Measurements from ENCODE around the gene PRKN. TPM values are rescaled to one million over a fixed set of nuclear protein-coding genes. Genes with fewer than 3 reads are reported as not detected.

The PRKN gene
- total RNA-seq, 1 donor from 2014 or later: 5.1 TPM

GRCh38 chr6:162173466-162173865 is 554.1 kb downstream of the PRKN start:
- no peaks in the 10 kb centered on the region for H3K9me3 Mint-ChIP-seq (ENCODE audit: unreplicated experiment)
- DNase-seq (ENCODE audit: low spot score): no peak
- H3K4me3 Mint-ChIP-seq (ENCODE audit: unreplicated experiment): no peak overlapping the region
- no peak overlapping the region for H3K27ac Mint-ChIP-seq (ENCODE audit: unreplicated experiment)
- H3K36me3 Mint-ChIP-seq (ENCODE audit: low read depth, unreplicated experiment): no peaks in the 10 kb centered on the region
- TF ChIP-seq, protein P1, sequence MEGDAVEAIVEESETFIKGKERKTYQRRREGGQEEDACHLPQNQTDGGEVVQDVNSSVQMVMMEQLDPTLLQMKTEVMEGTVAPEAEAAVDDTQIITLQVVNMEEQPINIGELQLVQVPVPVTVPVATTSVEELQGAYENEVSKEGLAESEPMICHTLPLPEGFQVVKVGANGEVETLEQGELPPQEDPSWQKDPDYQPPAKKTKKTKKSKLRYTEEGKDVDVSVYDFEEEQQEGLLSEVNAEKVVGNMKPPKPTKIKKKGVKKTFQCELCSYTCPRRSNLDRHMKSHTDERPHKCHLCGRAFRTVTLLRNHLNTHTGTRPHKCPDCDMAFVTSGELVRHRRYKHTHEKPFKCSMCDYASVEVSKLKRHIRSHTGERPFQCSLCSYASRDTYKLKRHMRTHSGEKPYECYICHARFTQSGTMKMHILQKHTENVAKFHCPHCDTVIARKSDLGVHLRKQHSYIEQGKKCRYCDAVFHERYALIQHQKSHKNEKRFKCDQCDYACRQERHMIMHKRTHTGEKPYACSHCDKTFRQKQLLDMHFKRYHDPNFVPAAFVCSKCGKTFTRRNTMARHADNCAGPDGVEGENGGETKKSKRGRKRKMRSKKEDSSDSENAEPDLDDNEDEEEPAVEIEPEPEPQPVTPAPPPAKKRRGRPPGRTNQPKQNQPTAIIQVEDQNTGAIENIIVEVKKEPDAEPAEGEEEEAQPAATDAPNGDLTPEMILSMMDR (IDR thresholded peaks at IDR 0.05; ENCODE audit: unreplicated experiment): no peak
- peaks cover 3% of the 10 kb centered on the region for H3K4me1 Mint-ChIP-seq (ENCODE audit: unreplicated experiment)
- H3K27me3 Mint-ChIP-seq (ENCODE audit: unreplicated experiment): no peaks in the 10 kb centered on the region

GRCh38 chr6:162165479-162165878 is 562.1 kb downstream of the PRKN start:
- Mint-ChIP-seq H3K36me3 (ENCODE audit: low read depth, unreplicated experiment) (no peaks in the 10 kb centered on the region), H3K4me1 (ENCODE audit: unreplicated experiment) (no peaks in the 10 kb centered on the region), H3K9me3 (ENCODE audit: unreplicated experiment) (no peaks in the 10 kb centered on the region), H3K27me3 (ENCODE audit: unreplicated experiment) (no peaks in the 10 kb centered on the region), H3K27ac (ENCODE audit: unreplicated experiment) (no peak overlapping the region), H3K4me3 (ENCODE audit: unreplicated experiment) (no peak overlapping the region)
- no peak for DNase-seq (ENCODE audit: low spot score)
- TF ChIP-seq, protein P1 (IDR thresholded peaks at IDR 0.05; ENCODE audit: unreplicated experiment): no peak

DNA sequence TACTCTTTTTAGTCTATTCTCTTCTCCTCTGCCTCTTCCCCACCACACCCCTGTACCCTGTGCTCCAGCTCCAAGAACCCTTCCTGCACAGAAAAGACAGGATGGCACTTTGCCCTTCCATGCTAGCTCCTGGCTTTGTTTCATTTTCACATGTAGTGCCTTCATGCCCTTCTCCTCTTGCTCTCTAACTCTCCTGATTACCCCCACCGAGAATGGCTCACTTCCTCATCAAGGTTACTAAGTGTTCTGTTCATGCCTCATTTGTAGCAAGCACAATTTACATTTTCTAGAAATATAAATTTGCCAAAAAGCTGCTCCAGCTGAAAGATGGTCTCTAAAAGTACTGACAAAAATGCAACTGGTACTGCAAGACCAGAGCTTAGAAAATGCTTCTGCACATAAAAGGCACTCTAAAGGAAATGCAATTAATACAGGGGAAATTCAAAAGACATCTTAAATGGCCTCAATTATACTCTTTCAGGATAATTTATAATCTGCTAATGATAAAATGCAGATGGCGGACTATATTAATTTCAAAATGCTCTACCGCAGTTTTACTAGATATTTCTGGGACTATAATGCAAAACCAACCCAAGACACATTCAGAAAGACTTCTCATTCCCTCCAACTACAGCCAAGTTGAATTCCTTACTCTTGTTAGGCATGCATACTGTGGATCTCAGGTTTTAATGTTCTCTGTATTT is 570.2 kb downstream of the PRKN start:
- Mint-ChIP-seq H3K9me3 (ENCODE audit: unreplicated experiment) (no peaks in the 10 kb centered on the region), H3K4me3 (ENCODE audit: unreplicated experiment) (no peak overlapping the region), H3K27ac (ENCODE audit: unreplicated experiment) (no peak overlapping the region), H3K27me3 (ENCODE audit: unreplicated experiment) (no peaks in the 10 kb centered on the region), H3K4me1 (ENCODE audit: unreplicated experiment) (no peaks in the 10 kb centered on the region), H3K36me3 (ENCODE audit: low read depth, unreplicated experiment) (no peaks in the 10 kb centered on the region)
- DNase-seq (ENCODE audit: low spot score): no peak
- TF ChIP-seq, protein P1 (IDR thresholded peaks at IDR 0.05; ENCODE audit: unreplicated experiment): no peak

DNA sequence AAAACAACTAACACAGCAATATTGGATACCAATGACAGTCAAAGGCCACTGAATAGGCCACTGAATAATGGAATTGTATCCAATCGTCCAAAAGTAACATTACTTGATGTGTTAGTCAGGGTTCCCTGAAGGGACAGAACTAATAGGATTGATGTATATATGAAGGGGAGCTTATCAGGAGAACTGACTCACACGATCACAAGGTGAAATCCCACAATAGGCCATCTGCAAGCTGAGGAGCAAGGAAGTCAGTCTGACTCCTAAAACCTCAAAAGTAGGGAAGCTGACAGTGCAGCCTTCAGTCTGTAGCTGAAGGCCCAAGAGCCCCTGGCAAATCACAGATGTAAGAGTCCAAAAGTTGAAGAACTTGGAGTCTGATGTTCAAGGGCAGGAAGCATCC is 571.4 kb downstream of the PRKN start:
- H3K4me3 Mint-ChIP-seq (ENCODE audit: unreplicated experiment): no peak overlapping the region
- H3K27me3 Mint-ChIP-seq (ENCODE audit: unreplicated experiment): no peaks in the 10 kb centered on the region
- H3K27ac Mint-ChIP-seq (ENCODE audit: unreplicated experiment): no peak overlapping the region
- H3K4me1 Mint-ChIP-seq (ENCODE audit: unreplicated experiment): no peaks in the 10 kb centered on the region
- TF ChIP-seq, protein P1 (IDR thresholded peaks at IDR 0.05; ENCODE audit: unreplicated experiment): no peak
- H3K9me3 Mint-ChIP-seq (ENCODE audit: unreplicated experiment): no peaks in the 10 kb centered on the region
- no peak for DNase-seq (ENCODE audit: low spot score)
- no peaks in the 10 kb centered on the region for H3K36me3 Mint-ChIP-seq (ENCODE audit: low read depth, unreplicated experiment)

DNA sequence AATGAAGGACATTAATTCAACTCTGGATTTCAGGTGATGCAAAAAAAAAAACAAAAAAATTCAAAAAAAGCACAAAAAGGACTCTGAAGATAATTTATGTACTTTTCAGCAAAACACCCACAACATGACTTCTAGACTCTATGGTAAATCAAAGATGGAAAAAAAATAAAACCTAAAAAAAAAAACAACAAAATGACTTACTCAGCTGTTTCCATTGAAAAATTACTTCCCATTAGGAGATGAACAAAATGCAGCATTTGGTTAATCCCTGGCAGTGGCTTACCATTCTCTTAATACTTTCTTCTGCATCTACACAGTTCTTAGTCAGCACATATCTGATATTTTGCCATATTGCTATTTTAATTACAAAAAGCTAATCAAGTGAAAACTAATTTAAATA is 572.6 kb downstream of the PRKN start:
- no peak overlapping the region for H3K4me3 Mint-ChIP-seq (ENCODE audit: unreplicated experiment)
- H3K9me3 Mint-ChIP-seq (ENCODE audit: unreplicated experiment): no peaks in the 10 kb centered on the region
- no peak for DNase-seq (ENCODE audit: low spot score)
- H3K27me3 Mint-ChIP-seq (ENCODE audit: unreplicated experiment): no peaks in the 10 kb centered on the region
- no peaks in the 10 kb centered on the region for H3K36me3 Mint-ChIP-seq (ENCODE audit: low read depth, unreplicated experiment)
- peaks cover 6% of the 10 kb centered on the region for H3K4me1 Mint-ChIP-seq (ENCODE audit: unreplicated experiment)
- TF ChIP-seq, protein P1 (IDR thresholded peaks at IDR 0.05; ENCODE audit: unreplicated experiment): no peak
- no peak overlapping the region for H3K27ac Mint-ChIP-seq (ENCODE audit: unreplicated experiment)
